Femur (tissue), 1 donor: ENCODE measurements around the gene PRH2.

Experiments
- DNase-seq: peaks from one replicate; pipeline ENCODE4 v3.0.0-alpha.2; 2017

Gene PRH2

DNA sequence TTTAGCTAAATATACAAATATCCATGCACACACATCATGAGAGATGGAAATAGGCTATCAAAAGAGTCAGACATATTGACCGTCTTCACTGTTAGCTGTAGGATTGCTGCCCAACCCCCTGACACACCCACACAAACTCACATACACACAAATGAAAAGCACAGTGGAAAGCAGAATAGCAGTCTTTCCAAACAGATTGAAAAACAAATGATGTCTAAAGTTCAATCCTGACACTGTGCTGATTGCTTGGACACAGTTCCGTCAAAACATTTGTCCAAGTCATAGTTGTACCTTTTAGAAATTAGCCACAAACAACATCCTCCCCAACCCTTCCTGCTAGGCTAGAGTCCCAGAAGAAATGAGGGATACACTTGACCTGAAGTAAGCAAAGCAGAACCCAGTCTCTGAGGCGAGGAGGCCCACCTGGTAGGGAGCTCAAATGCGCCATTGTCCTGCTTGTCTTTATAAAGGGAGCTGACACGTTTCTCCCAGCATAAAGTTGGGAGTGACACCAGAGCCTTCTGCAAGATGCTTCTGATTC lies at the start of gene PRH2:
Gene PRH2, plus strand, starts transcription at position 491 of the 541 bp plus-strand sequence. Its CDS starts 38 bp downstream, at position 529.
- DNase-seq: no peak

DNA sequence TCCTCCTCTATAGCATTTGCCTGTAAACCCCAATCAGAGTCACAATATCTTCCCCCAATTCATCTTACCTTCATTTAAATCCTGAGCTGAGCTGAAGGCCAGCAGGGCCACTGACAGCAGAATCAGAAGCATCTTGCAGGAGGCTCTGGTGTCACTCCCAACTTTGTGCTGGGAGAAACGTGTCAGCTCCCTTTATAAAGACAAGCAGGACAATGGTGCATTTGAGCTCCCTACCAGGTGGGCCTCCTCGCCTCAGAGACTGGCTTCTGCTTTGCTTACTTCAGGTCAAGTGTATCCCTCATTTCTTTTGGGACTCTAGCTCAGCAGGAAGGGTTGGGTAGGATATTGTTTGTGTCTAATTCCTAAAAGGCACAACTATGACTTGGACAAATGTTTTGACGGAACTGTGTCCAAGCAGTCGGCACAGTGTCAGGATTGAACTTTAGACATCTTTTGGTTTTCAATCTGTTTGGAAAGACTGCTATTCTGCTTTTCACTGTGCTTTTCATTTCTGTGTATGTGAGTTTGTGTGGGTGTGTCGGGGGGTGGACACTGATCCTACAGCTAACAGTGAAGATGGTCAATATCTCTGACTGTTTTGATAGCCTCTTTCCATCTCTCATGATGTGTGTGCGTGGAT lies 44.8 kb upstream of the PRH2 start, which contains the start of gene PRH1:
Gene PRH1, minus strand, starts transcription at position 170 of the 640 bp plus-strand sequence. Its CDS starts 38 bp downstream, at position 132.
- no peak for DNase-seq

DNA sequence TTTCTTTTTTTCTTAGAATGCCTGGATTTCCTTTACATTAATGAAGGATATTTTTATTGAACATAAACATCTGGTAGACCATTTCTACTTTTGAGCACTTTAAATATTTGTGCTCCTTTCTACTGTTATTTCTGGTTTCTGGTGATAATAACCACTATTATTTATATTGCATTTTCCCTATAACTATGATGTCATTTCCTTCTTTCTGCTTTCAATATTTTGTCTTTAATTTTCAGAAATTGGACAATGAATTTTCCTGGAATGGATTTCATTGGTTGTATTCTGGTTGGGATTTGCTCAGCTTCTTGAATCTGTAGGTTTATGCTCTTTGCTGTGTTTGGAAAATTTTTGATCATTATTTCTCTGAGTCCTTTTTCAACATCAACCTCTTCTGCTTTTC lies 39.8 kb upstream of the PRH2 start:
- DNase-seq: no peak

DNA sequence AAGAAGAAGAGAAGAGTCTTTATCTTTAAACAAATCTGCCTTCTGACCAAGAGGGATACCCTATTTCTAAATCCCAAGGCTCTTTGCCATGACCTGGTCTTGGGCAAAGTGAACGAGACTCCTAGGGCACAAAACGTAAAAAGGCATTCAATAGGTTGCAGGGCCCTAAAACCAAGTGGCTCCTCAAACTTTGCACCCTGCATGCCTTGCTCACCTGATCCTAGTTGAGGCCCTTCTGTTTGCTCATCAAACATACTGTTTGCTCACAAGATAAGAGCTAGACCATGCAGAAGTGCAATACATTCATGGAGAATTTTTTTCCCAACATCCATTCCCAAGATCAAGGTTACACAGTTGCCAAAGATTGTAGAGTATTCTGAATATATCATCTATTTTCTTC lies 37.1 kb upstream of the PRH2 start:
- no peak for DNase-seq

DNA sequence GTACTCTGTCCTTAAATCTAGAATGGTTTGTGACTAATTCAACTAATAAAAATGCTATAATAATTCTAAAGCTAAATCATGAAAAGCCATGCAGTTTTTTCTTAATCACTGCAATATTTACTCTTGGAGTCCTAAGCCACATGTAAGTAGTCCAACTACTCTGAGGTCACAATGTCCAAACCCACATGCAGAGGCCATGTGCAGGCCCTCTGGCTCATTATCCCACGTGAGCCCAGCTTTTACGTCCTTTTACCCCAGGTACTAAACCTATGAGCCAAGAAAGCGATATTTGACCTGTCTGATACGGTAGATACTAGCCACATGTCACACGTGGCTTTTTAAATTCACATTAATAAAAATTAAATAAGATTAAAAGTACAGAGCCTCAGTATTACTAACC lies 32.2 kb upstream of the PRH2 start:
- no peak for DNase-seq

DNA sequence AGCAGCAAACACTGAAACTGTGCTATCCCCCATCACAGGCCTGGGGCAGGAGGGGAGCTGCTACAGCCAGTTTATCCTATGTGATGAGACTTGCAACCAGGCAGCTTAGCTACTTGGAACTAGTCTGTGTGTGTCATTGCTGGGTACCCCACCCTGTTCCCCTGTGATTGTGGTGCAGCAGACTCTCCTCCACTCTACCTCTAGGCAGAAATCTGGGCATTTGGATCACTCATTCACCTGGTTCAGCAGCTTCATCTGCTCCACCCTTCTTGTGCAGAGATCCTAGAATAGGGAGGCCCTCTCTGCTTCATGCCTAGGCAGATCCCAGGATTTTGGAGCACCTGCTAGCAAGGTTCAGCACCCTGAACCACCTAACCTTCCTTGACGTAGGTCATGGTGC lies 28.5 kb upstream of the PRH2 start:
- no peak for DNase-seq

DNA sequence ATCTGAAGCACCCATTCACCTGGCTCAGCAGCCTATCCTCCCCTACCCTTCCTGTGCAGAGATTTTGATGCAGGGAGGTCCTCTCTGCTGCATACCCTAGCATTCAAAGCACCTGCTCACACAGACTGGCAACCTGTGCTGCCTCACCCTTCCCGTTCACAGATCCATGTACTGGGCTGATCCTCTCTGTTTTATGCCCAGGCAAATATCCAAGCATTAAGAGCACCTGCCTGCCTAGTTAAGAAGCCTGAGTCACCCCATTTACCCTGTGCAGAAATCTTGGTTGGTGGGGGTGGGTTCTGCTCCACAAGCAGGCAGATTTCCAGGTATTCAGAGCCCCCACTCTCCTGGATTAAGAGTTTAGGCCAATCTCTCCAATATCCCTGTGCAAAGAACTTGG lies 28.1 kb upstream of the PRH2 start:
- no peak for DNase-seq

DNA sequence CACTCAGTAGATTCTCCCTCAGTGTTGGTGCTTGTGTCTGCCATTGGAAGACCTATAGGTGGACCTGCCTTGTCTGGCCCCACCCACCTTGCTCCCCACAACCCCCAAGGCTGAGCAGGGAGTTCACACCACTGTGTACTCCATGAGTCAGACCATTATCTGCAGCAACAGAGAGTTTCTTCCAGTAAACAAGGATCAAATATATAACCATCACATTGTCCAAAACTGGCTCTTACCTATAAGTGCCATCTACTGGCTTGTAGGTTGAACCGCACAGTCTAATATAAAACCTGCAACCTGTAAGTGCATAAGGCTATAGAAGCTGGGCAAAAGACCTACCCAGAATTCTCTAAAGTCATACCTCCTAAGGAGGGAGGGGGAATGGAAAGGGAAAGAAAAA lies 27.6 kb upstream of the PRH2 start:
- no peak for DNase-seq

DNA sequence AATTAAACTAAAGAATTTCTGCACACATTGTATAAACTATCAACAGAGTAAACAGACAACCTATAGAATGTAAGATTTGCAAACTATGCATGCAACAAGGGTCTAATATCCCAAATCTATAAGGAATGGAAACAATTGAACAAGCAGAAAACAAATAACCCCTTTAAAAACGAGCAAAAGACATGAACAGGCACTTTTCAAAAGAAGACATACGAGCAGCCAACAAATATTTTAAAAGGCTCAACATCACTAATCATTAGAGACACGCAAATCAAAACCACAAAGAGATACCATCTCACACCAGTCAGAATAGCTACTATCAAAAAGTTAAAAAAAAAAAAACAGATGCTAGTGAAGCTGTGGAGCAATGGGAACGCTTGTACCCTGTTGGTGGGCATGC lies 24.4 kb upstream of the PRH2 start:
- DNase-seq: no peak

DNA sequence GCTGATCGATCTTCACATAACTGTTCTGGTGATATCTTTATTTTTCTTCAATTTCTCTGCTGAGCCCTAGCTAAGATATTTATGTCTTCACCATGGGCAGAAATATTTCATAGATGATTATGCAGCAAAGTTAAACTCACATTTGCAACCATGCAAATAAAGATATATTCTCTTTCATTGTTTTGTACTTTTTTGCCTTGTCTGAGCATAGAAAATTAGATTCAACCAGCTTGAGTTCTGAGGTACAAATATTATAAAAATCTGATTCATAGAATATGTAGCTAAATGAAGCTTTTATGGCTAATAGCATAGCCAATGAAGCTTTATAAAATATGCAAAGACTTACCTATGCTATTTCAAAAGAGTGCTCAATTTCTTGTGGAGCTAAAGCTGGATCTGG lies 19.6 kb upstream of the PRH2 start, which contains the start of gene TAS2R13:
Gene TAS2R13, minus strand, starts transcription at position 101 of the 400 bp plus-strand sequence. CDS start 264 bp downstream, outside the sequence.
- DNase-seq: no peak

DNA sequence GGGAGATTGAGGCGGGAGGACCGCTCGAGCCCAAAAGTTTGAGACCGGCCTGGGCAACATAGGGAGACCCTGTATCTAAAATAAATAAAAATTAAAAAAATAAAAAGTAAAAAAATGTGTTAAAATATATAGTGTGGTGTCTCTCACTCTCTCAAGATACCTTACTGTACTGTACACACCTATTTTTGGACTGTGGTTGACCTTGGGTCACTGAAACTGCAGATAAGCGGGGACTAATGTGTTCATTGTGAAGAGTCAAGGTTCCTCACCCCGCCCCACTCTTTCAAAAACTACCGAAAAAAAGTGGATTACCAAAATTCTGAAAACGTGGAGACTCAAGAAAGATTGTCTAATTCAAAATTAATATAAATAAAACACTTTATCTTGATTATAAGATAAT lies 18.7 kb upstream of the PRH2 start:
- no peak for DNase-seq

DNA sequence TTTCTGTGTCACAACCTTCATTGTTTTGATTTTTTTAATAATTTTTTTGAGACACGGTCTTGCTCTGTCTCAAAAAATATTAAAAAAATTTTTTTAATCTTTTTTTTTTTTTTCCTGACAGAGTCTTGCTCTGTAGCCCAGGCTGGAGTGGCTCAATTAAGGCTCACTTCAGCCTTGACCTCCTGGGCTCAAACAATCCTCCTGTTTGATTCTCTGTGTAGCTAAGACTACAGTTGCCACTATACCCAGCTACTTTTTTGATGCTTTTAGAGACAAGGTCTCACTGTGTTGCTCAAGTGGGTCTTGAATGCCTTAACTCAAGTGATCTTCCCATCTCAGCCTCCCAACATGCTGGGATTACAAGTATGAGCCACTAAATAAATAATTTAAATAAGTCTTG lies 9.2 kb upstream of the PRH2 start:
- DNase-seq: no peak

DNA sequence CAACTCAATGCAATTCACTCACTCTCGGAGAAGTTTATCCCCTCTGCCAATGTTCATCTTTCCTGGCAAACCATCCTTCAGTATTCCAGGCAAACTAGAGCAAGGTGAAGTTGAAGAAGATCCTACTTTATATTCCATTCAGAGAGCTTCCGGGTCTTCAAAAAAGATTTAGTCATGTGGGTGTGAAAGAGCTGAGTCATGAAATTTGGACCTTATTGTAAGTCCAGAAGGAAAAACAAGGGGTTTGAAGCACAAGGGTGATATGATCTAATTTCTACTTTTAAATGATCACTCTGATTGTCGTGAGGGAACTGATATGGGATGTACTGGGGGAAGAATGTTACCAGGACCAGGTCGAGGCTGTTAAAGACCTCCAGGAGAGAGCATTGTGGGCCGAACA lies 2.8 kb upstream of the PRH2 start:
- no peak for DNase-seq

DNA sequence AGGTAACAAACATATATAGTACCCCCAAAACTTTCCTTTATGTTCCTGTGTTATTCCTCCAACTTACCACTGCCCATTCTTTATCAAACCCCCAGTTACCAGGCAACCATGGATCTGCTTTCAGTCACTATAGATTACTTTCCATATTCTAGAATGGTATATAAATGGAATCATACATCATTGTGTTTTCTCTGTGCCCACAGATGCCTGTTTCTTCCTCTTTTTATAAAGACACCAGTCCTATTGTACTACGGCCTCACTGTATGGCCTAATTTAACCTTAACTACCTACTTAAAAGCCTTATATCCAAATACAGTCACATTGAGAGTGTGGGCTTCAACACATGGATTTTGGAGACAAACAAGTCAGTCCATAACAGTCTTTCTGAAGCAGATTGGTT lies 7.5 kb downstream of the PRH2 start:
- no peak for DNase-seq

DNA sequence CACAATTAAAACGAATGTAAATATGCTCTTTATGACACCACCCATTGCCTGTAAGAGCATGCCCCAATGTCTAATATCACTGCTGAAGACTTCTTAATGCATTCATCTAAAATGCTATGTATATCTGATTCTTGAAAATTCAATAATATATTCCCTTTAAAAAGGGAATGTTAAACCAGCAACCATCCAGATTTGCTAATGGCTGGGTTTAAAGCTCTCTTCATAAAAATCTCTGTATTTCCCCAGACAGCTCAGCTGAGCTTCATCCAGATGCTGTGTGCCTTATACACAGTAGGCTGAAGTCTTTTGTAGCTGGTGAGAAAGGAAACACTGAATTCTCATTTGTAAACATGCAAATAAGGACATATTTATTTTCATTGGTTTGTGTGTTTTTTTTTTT lies 10.1 kb downstream of the PRH2 start, which contains the start of gene TAS2R14:
Gene TAS2R14, minus strand, starts transcription at position 101 of the 400 bp plus-strand sequence. Its CDS starts 56 bp downstream, at position 45.
- DNase-seq: no peak

DNA sequence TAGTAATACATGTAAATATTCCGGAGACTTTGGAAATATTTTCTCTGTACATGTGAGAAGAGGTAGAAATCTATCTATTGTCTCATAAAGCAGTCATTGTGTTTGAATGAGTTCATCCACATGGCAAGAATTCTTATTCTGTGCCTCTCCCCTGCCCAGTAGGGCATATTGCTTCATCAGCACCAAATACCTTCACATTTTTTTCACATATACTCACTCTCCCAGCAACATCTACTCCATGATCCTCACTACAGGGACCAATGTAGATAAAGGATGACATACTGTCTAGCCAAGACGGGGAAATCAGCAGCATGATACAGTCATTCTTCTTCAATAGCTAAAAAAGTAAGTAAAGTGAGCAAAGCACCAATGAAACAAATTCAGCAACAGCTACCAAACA lies 11.4 kb downstream of the PRH2 start:
- no peak for DNase-seq

DNA sequence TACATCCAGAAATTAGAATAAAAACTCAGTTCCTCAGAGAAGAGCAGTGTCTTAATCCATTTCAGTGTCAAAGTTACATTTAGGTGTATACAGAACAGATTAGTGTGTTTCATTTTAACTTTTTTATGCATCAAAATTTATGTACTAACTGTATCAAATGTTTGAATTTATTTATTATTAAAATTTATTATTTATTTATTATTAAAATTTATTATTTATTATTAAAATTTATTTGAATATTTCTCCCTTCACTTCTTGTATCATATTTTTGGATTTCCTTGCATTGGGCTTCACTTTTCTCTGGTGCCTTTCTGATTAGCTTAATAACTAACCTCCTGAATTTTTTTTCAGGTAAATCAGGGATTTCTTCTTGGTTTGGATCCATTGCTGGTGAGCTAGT lies 12.3 kb downstream of the PRH2 start:
- no peak for DNase-seq

DNA sequence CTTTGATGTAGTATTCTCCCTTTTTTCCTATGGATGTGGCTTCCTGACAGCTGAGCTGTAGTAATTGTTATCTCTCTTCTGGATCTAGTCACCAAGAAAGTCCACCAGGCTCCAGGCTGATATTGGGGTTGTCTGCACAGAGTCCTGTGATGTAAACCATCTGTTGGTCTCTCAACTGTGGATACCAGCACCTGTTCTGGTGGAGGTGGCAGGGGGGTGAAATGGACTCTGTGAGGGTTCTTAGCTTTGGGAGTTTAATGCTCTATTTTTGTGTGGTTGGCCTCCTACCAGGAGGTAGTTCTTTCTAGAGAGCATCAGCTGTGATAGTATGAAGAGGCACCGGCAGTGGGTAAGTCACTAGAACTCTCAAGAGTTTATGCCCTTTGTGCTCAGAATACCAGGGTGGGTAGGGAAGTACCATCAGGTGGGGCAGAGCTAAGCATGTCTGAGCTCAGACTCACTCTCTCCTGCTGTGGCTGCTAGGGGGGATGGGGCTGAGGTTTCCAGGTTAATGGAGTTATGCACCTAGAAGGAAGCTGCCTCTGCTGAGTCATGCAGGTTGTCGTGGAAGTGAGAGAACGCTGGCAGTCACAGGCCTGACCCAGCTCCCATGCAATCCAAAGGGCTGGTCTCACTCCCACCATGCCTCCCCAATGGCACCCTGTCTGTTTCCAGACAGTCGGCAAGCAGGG lies 13.0 kb downstream of the PRH2 start:
- no peak for DNase-seq

DNA sequence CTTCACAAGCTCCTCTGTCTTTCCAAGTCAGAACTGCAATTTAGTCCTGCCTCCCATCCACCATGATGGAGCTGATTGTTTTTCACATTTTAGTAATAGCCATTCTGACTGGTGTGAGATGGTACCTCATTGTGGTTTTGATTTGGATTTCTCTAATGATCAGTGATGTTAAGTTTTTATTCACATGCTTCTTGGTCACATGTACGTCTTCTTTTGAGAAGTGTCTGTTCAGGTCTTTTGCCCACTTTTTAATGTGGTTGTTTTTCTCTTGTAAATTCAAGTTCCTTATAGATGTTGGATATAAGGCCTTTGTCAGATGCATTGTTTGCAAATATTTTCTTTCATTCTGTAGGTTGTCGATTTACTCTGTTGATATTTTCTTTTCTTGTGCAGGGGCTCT lies 14.1 kb downstream of the PRH2 start:
- no peak for DNase-seq

DNA sequence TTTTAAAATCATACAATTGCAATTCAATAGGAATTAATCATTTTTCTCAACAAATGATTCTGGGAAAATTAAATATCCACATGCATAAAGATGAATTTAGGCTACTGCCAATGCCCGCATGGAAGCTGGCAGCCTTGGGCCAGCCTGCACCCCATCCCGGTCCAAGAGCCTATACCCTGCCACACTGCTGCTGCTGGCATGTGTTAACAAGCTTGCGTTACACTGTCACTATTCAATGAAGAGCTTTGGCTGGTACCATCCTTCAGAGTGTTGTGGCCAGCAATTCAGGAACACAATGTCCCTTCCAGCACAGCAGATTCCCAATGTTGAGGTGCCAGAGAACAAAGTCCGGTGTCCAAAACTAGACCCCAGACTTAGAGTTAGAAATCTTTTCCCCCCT lies 23.6 kb downstream of the PRH2 start:
- DNase-seq: no peak

DNA sequence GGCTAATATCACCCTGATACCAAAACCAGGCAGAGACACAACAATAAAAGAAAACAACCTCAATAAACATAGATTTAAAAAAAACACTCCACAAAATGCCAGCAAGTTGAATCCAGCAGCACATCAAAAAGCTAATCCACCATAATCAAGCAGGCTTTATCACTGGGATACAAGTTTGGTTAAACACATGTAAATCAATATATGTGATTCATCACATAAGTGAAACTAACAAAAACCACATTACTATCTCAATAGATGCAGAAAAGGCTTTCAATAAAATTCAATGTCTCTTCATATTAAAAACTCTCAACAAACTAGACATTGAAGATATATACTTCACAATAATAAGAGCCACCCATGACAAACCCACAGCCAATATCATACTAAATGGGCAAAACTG lies 27.0 kb downstream of the PRH2 start:
- no peak for DNase-seq

DNA sequence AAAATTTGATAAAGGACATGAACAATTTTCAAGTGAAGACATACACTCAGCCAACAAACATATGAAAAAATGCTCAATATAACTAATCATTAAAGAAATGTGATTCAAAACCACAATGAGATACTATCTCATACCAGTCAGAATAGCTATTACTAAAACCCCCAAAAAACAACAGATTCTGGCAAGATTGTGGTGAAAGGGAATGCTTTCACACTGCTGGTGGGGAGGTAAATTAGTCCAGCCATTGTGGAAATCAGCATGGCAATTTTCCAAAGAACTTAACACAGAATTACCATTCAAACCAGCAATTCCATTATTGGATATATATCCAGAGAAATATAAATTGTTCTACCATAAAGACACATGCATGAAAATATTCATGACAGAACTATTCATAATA lies 28.7 kb downstream of the PRH2 start:
- DNase-seq: no peak

DNA sequence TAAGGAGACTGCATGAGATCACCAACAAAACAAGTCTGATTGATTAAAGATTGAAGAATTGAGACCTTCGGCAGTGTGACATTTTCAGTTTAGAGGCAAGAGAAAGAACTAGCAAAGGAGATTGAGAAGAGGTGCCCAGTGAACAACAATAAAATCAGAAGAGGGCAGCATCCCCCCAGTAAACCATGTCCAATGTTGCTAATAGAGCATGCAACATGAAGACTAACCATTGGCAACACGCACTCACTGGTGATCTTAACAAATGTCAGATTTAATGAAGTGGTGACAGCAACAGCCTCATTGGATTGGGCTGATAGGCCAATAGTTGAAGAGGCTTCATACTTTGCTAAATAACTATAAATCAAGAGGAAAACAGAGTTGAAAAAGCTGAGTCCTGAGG lies 30.8 kb downstream of the PRH2 start:
- DNase-seq: no peak

DNA sequence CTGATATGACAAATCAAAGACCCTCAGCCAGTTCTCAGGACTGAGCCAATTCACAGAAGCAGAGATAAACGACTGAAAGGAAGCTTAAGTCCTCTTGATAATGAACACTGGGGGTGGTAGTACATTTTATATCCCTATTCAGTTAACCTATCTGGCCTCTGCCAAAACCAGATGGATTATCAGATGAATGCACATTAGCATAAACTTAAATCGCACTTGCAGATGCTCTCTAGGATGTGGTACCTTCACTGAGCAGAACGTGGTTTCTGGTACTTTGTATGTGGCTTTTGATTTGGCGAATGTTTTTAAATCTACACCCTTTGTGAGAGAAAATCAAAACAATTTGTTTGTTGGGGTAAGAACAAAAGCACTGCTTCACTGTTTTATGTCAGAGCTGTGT lies 31.2 kb downstream of the PRH2 start:
- no peak for DNase-seq
